Measurements from ENCODE around the gene MNT. TPM values are rescaled to one million over a fixed set of nuclear protein-coding genes. Genes with fewer than 3 reads are reported as not detected.

MNT gene
- total RNA-seq, 1 donor from 2014 or later: 28.5 TPM

DNA sequence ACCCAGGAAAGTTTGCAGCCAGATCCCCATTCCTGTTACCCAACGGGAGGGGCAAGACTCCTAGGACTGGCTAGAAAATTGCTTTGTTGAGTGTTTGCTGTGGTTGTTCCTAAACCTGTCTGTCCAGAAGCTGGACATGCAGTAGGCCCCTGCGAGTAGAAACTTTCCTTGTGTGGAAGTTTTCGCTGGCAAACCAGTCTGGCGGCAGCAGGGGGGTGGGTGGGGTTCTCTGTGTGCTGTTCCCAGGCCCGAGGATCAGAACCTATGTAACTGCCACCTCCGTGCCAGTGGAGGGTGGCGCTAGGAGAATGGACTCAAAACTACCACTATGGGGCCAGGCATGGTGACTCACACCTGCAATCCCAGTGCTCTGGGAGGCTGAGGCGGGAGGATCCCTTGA lies 54.4 kb downstream of the MNT start:
- Histone ChIP-seq H3K9me3 (no peaks in the 10 kb centered on the region), H3K27me3 (no peaks in the 10 kb centered on the region), H3K27ac (no peak overlapping the region), H3K36me3 (peaks cover 0 to 16% of the 10 kb centered on the region in 2 donors), H3K4me3 (no peak overlapping the region), H3K4me1 (peaks cover 10% of the 10 kb centered on the region)
- intact Hi-C loops (cut with DNase I): no loop called here
- TF ChIP-seq POLR2AphosphoS5 (IDR thresholded peaks at IDR 0.05; ENCODE audit: insufficient read depth in 1 of 2, low read depth in 1 of 2) (no peak), CTCF (IDR thresholded peaks at IDR 0.05) (no peak), POLR2A (IDR thresholded peaks at IDR 0.05) (no peak)
- DNase-seq (ENCODE audit: extremely low spot score in 2 of 2): no peak

GRCh38 chr17:2344528-2344927 lies 56.3 kb downstream of the MNT start:
- Histone ChIP-seq H3K36me3 (peaks cover 0 to 16% of the 10 kb centered on the region in 2 donors), H3K9me3 (no peaks in the 10 kb centered on the region), H3K27ac (no peak overlapping the region), H3K4me3 (no peak overlapping the region), H3K27me3 (no peaks in the 10 kb centered on the region), H3K4me1 (peaks cover 10% of the 10 kb centered on the region)
- DNase-seq (ENCODE audit: extremely low spot score in 2 of 2): no peak
- TF ChIP-seq POLR2A (IDR thresholded peaks at IDR 0.05) (no peak), CTCF (IDR thresholded peaks at IDR 0.05) (no peak), POLR2AphosphoS5 (IDR thresholded peaks at IDR 0.05; ENCODE audit: insufficient read depth in 1 of 2, low read depth in 1 of 2) (no peak)
- intact Hi-C loops (cut with DNase I): no loop called here

GRCh38 chr17:2343421-2343820 lies 57.4 kb downstream of the MNT start:
- Histone ChIP-seq H3K9me3 (no peaks in the 10 kb centered on the region), H3K36me3 (peaks cover 0 to 16% of the 10 kb centered on the region in 2 donors), H3K4me3 (no peak overlapping the region), H3K27me3 (no peaks in the 10 kb centered on the region), H3K4me1 (peaks cover 10% of the 10 kb centered on the region), H3K27ac (no peak overlapping the region)
- intact Hi-C loops (cut with DNase I): no loop called here
- TF ChIP-seq CTCF (IDR thresholded peaks at IDR 0.05) (no peak), POLR2A (IDR thresholded peaks at IDR 0.05) (no peak), POLR2AphosphoS5 (IDR thresholded peaks at IDR 0.05; ENCODE audit: insufficient read depth in 1 of 2, low read depth in 1 of 2) (no peak)
- DNase-seq (ENCODE audit: extremely low spot score in 2 of 2): no peak

DNA sequence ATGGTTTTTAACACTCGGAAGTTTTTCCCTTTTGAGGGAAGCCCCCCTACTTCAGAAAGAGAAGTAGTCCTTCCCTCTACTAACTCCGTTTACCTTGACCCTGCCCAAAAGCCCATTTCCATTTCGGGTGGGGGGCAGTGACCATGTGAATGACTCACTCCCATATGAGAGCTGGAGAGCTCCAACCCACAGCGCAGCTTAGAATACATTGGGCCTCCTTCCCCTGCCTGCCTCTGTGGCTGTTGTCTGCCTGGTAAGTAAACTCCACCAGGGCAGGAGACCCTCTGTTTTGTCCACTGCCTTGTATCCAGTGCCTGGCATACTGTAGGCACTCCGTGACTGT lies 62.6 kb downstream of the MNT start:
- Histone ChIP-seq H3K9me3 (no peaks in the 10 kb centered on the region), H3K36me3 (peaks cover 0 to 28% of the 10 kb centered on the region in 2 donors), H3K4me3 (peak overlapping the region; percentile 73 to 76), H3K4me1 (peaks cover 28% of the 10 kb centered on the region), H3K27ac (peak overlapping the region; percentile 94), H3K27me3 (no peaks in the 10 kb centered on the region)
- no peak for TF ChIP-seq POLR2AphosphoS5 (IDR thresholded peaks at IDR 0.05; ENCODE audit: insufficient read depth in 1 of 2, low read depth in 1 of 2)
- TF ChIP-seq POLR2A (IDR thresholded peaks at IDR 0.05): no peak
- TF ChIP-seq CTCF (IDR thresholded peaks at IDR 0.05): no peak
- no peak for DNase-seq (ENCODE audit: extremely low spot score in 2 of 2)
- intact Hi-C loops (cut with DNase I): no loop called here

DNA sequence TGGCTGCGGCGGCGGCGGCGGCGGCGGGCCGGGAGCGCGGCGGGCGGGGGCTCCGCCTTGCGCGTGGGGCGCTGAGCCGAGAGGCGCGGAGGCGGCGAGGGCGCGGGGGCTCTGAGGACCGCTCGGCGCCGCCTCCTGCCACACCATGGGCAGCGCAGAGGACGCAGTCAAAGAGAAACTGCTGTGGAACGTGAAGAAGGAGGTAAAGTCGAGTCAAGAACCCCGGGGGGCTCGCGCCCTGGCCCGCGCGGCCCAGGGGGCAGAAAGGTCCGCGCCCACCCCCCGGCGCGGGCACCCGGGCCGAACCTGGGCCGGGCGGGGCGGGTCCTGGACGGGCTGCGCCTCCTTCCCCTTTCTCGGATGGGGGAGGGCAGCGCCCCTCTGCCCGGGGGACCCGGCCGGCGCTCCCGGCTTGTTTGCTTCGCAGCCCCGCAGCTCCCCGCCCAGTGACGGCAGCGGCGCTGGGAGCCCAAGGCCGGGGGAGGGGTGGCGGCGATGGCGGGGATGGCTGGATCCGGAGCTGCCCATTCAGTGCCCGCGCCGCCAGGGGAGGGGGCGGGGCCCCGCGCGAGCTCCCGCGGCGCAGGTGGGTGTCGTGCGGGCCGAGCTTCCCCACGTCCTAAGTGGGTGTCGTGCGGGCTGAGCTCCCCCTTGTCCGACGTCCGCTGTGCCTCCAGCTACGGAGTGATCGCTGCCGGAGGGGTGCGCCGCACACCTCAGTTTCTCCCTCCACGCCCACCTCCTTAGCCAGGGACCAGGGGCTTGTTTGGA lies 63.1 kb downstream of the MNT start:
- TF ChIP-seq CTCF (IDR thresholded peaks at IDR 0.05) (no peak), POLR2A (IDR thresholded peaks at IDR 0.05) (peak in 1 of 2 donors; percentile 10), POLR2AphosphoS5 (IDR thresholded peaks at IDR 0.05; ENCODE audit: insufficient read depth in 1 of 2, low read depth in 1 of 2) (peak in 1 of 2 donors; percentile 29)
- no peak for DNase-seq (ENCODE audit: extremely low spot score in 2 of 2)
- peak overlapping the region; percentile 73 to 76 for H3K4me3 ChIP-seq

More for the DNA sequence above, 63.1 kb downstream of the MNT start:
- no peaks in the 10 kb centered on the region for H3K9me3 ChIP-seq
- peaks cover 28% of the 10 kb centered on the region for H3K4me1 ChIP-seq
- peak overlapping the region; percentile 94 for H3K27ac ChIP-seq
- no peaks in the 10 kb centered on the region for H3K27me3 ChIP-seq
- peaks cover 0 to 34% of the 10 kb centered on the region in 2 donors for H3K36me3 ChIP-seq
- intact Hi-C loops (cut with DNase I): no loop called here

Measured in vagina (tissue), 2 donors.